Neutrophil (primary cell): ENCODE measurements around the gene TRPV5.
A peak's percentile ranks its signal among the peaks of the same experiment; 100 is the strongest.

Experiments
- H3K27ac ChIP-seq: fragments of 200-600 bp; sonication (generic); 2 replicates; pipeline ENCODE4 v1.5.1; 2016; ENCODE audit warnings: mild to moderate bottlenecking, moderate library complexity
- H3K27me3 ChIP-seq: fragments of 200-600 bp; sonication (generic); 2 replicates; pipeline ENCODE4 v1.6.0; 2016; ENCODE audit warnings: mild to moderate bottlenecking
- H3K36me3 ChIP-seq: fragments of 200-600 bp; sonication (generic); 2 replicates; pipeline ENCODE4 v1.5.1; 2017
- H3K4me1 ChIP-seq, 2 experiments: fragments of 200-600 bp in 1 of 2; sonication (generic) in 1 of 2; 1 replicate in 1 of 2; 2 replicates in 1 of 2; pipeline versions ENCODE4 v1.5.1 to v1.6.1; 2013 to 2016; ENCODE audit warnings: low read depth in 1 of 2, low read length in 1 of 2, mild to moderate bottlenecking in 1 of 2, moderate library complexity in 1 of 2; ENCODE audit not compliant: control insufficient read depth in 1 of 2, insufficient read depth in 1 of 2
- H3K4me3 ChIP-seq, 2 experiments: fragments of 200-600 bp in 1 of 2; sonication (generic) in 1 of 2; 1 replicate in 1 of 2; 2 replicates in 1 of 2; pipeline ENCODE4 v1.5.1; 2013 to 2016; ENCODE audit warnings: low read depth in 1 of 2, low read length in 1 of 2, mild to moderate bottlenecking in 1 of 2, moderate library complexity in 1 of 2
- H3K9me3 ChIP-seq: fragments of 200-600 bp; sonication (generic); 2 replicates; pipeline ENCODE4 v1.5.1; 2016
- CTCF ChIP-seq: fragments of 200-600 bp; sonication (generic); IDR thresholded peaks from 2 replicates; pipeline ENCODE4 v1.5.1; 2016; ENCODE audit warnings: antibody characterized with exemption

Gene TRPV5

GRCh38 chr7:142940966-142941535 is 7.5 kb upstream of the TRPV5 start:
- H3K27ac ChIP-seq: no peak overlapping the region
- no peak for TF ChIP-seq CTCF
- H3K36me3 ChIP-seq: no peaks in the 10 kb centered on the region

GRCh38 chr7:142939226-142939910 is 5.8 kb upstream of the TRPV5 start, which contains the start of gene LLCFC1:
Gene LLCFC1, plus strand, starts transcription at chr7:142939484. Its CDS starts 138 bp downstream, at chr7:142939622.
- no peaks in the 10 kb centered on the region for H3K27me3 ChIP-seq
- H3K4me3 ChIP-seq: no peak within 1 kb of the TSS
- no peaks in the 10 kb centered on the region for H3K36me3 ChIP-seq
- H3K27ac ChIP-seq: no peak within 1 kb of the TSS
- no peaks in the 10 kb centered on the region for H3K9me3 ChIP-seq
- no peaks in the 10 kb centered on the region for H3K4me1 ChIP-seq
- TF ChIP-seq CTCF: peak; percentile 12

More at GRCh38 chr7:142940966-142941535, 7.5 kb upstream of the TRPV5 start:
- Histone ChIP-seq H3K4me3 (no peak overlapping the region), H3K4me1 (no peaks in the 10 kb centered on the region), H3K27me3 (no peaks in the 10 kb centered on the region), H3K9me3 (no peaks in the 10 kb centered on the region)

GRCh38 chr7:142938611-142939010 is 5.1 kb upstream of the TRPV5 start:
- Histone ChIP-seq H3K4me1 (no peaks in the 10 kb centered on the region), H3K9me3 (no peaks in the 10 kb centered on the region), H3K36me3 (no peaks in the 10 kb centered on the region), H3K27ac (no peak overlapping the region), H3K27me3 (no peaks in the 10 kb centered on the region), H3K4me3 (no peak overlapping the region)
- no peak for TF ChIP-seq CTCF

- no peak for TF ChIP-seq CTCF
- Histone ChIP-seq H3K27ac (no peak overlapping the region), H3K27me3 (no peaks in the 10 kb centered on the region)
These were observed 2.5 kb upstream of the TRPV5 start for GRCh38 chr7:142935941-142936565.

GRCh38 chr7:142934056-142934455 is 510 bp upstream of the TRPV5 start:
- H3K27me3 ChIP-seq: no peaks in the 10 kb centered on the region
- H3K36me3 ChIP-seq: no peaks in the 10 kb centered on the region
- no peaks in the 10 kb centered on the region for H3K9me3 ChIP-seq
- H3K27ac ChIP-seq: no peak overlapping the region
- peaks cover 2 to 6% of the 10 kb centered on the region in 2 experiments for H3K4me1 ChIP-seq
- TF ChIP-seq CTCF: no peak
- no peak overlapping the region for H3K4me3 ChIP-seq

More at GRCh38 chr7:142935941-142936565, 2.5 kb upstream of the TRPV5 start:
- Histone ChIP-seq H3K9me3 (no peaks in the 10 kb centered on the region), H3K4me1 (no peaks in the 10 kb centered on the region), H3K4me3 (no peak overlapping the region), H3K36me3 (no peaks in the 10 kb centered on the region)
